ENCODE results near the gene PRAMEF2.

- TF ChIP-seq CTCF (IDR thresholded peaks at IDR 0.05) (no peak), POLR2A (IDR thresholded peaks at IDR 0.05) (no peak), EP300 (IDR thresholded peaks at IDR 0.05) (no peak)
Observed at GRCh38 chr1:12809933-12810332, 47.0 kb upstream of the PRAMEF2 start.
